Activated naive CD4-positive, alpha-beta T cell treated with anti-CD3 and anti-CD28 coated beads, Interleukin-2, amount 50 U/mL, for 72 hours (primary cell): Measurements from ENCODE around the gene ADPGK. TPM values are rescaled to one million over a fixed set of nuclear protein-coding genes. Genes with fewer than 3 reads are reported as not detected.
A peak's percentile ranks its signal among the peaks of the same experiment; 100 is the strongest.
"Not testable (repeated sequence)": the region's sequence is repeated elsewhere in the genome, so short reads cannot be mapped to it uniquely, and the experiment has no call there.

ENCODE experiments used
- ATAC-seq, 2 donors: fragments of 150-1000 bp; cut with Tn5 transposase; 2 replicates each; pipeline ENCODE4 v1.10.0; 2021; ENCODE audit warnings: mild to moderate bottlenecking in 2 of 2, moderate library complexity in 2 of 2
- DNase-seq, 2 donors: peaks; one replicate each; pipeline ENCODE4 v3.0.0; 2021 to 2022; ENCODE audit warnings: low spot score in 2 of 2
- H3K27ac Mint-ChIP-seq, 2 donors: one replicate each; pipeline ENCODE4 v1.8.0; 2022; ENCODE audit warnings: mild to moderate bottlenecking in 2 of 2, mixed read lengths in 2 of 2
- H3K36me3 Mint-ChIP-seq, 2 donors: one replicate each; pipeline ENCODE4 v1.8.0; 2022; ENCODE audit warnings: mixed read lengths in 2 of 2
- H3K9me3 Mint-ChIP-seq, 2 donors: one replicate each; pipeline ENCODE4 v1.8.0; 2022; ENCODE audit warnings: mixed read lengths in 2 of 2
- total RNA-seq, 2 donors: library from RNA; stranded (reverse); gene quantifications; one replicate each; pipeline ENCODE4 v1.2.3, GENCODE V29; 2022

ADPGK gene
- total RNA-seq: 10 to 100 TPM; 51.0 to 81.8 TPM

DNA sequence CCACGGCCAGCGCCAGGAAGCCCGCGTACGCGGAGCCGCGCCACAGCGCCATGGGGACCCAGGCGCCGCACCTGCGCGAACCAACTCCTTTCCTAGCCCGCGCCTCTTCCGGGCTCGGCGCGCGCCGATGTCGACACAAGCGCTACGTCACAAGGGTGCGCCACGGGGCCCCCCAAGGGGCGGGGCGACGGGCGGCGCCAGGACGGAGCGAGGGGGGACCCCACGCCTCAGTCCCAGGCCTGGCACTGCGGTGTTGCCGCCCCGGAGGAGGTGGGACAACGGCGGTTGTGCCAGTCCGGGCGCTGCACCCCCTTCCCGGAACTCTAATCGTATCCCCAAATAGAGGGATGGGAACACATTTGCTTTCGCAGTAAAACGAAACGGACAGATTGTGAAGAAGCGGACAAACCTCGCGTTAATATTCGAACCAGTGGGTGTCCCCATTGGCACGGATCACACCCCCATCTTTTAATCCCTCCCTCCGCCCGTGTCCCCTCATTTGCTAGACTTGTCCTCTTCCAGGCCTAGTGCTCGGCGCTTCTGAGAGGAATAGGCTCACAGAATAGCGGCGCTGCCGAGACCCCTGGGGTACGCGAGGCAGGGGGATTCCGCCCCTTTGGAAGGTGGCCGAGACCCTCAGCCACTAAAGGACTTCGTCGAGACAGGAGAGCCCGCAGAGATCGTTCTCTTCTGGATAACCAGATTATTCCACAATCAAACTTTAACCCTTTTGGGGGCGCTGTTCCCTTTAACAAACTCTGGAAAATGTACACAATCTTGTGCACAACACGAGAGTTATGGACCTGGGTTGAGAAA is at the start of gene ADPGK:
Gene ADPGK, minus strand, starts transcription at position 119 of the 816 bp plus-strand sequence. Its CDS starts 67 bp downstream, at position 52.
- ATAC-seq: peak; percentile 80 to 84
- DNase-seq: peak; percentile 94 to 95
- Mint-ChIP-seq H3K27ac (peak within 1 kb of the TSS; percentile 94 to 100), H3K9me3 (no peaks in the 10 kb centered on the region), H3K36me3 (peaks cover 25 to 33% of the 10 kb centered on the region in 2 donors)

DNA sequence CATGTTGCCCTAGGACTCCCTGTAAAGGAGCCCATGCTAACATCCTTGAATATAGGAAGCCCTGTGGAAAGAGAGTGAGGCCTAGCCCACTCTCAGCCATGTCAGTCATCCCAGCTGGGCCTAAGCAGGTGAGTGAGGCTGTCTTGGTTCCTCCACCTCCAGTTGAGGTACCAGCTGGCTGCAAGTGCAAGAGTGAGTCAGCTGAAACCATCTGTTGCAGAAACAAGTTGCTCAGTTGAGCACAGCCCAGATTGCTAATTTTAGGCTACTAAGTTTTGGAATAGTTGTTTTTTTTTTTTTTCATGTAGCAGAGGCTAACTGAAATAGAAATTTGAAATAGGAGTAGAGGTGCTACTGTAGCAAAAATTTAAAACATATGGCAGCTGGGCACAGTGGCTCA is 43.7 kb upstream of the ADPGK start:
- ATAC-seq: no peak
- no peak for DNase-seq
- H3K27ac Mint-ChIP-seq: no peak overlapping the region
- H3K9me3 Mint-ChIP-seq: no peaks in the 10 kb centered on the region
- H3K36me3 Mint-ChIP-seq: no peaks in the 10 kb centered on the region

- Mint-ChIP-seq H3K9me3 (no peaks in the 10 kb centered on the region), H3K36me3 (no peaks in the 10 kb centered on the region), H3K27ac (no peak overlapping the region)
- no peak for DNase-seq
- no peak for ATAC-seq
Observed at GRCh38 chr15:72826611-72827010, 43.1 kb upstream of the ADPGK start.

GRCh38 chr15:72825829-72826228 is 42.3 kb upstream of the ADPGK start:
- Mint-ChIP-seq H3K27ac (no peak overlapping the region), H3K36me3 (no peaks in the 10 kb centered on the region), H3K9me3 (no peaks in the 10 kb centered on the region)
- ATAC-seq (no peak), DNase-seq (no peak)

- no peaks in the 10 kb centered on the region for H3K9me3 Mint-ChIP-seq
- H3K27ac Mint-ChIP-seq: no peak overlapping the region
- H3K36me3 Mint-ChIP-seq: no peaks in the 10 kb centered on the region
- DNase-seq: no peak
- ATAC-seq: no peak
Observed at GRCh38 chr15:72824781-72825180, 41.2 kb upstream of the ADPGK start.

DNA sequence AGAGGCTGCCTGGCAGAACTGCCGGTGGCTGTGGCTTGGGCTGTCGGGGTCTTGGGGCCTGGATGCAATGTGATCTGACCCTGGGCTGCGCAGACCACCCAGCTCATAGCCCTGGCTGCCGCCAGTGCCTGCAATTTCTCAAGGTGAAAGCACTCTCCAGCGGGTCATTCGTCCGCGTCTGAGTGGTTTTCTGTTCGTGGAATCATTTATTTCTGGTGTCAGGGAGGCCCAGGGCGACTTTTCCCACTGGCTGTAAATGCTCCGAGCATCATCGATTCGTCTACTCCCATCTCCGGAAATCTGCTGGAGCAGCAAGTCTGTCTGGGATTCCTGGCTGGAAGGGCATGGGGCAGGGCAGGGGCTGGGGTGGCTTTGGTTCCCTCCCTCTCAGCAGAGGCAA is 40.6 kb upstream of the ADPGK start:
- ATAC-seq (no peak), DNase-seq (no peak)
- no peaks in the 10 kb centered on the region for H3K9me3 Mint-ChIP-seq
- H3K27ac Mint-ChIP-seq: no peak overlapping the region
- no peaks in the 10 kb centered on the region for H3K36me3 Mint-ChIP-seq

- Mint-ChIP-seq H3K9me3 (no peaks in the 10 kb centered on the region), H3K27ac (no peak overlapping the region), H3K36me3 (no peaks in the 10 kb centered on the region)
- DNase-seq (no peak), ATAC-seq (no peak)
Observed at GRCh38 chr15:72820278-72820677, 36.7 kb upstream of the ADPGK start.

GRCh38 chr15:72818632-72819031 is 35.1 kb upstream of the ADPGK start:
- ATAC-seq (no peak), DNase-seq (no peak)
- H3K27ac Mint-ChIP-seq: no peak overlapping the region
- H3K9me3 Mint-ChIP-seq: no peaks in the 10 kb centered on the region
- H3K36me3 Mint-ChIP-seq: no peaks in the 10 kb centered on the region

DNA sequence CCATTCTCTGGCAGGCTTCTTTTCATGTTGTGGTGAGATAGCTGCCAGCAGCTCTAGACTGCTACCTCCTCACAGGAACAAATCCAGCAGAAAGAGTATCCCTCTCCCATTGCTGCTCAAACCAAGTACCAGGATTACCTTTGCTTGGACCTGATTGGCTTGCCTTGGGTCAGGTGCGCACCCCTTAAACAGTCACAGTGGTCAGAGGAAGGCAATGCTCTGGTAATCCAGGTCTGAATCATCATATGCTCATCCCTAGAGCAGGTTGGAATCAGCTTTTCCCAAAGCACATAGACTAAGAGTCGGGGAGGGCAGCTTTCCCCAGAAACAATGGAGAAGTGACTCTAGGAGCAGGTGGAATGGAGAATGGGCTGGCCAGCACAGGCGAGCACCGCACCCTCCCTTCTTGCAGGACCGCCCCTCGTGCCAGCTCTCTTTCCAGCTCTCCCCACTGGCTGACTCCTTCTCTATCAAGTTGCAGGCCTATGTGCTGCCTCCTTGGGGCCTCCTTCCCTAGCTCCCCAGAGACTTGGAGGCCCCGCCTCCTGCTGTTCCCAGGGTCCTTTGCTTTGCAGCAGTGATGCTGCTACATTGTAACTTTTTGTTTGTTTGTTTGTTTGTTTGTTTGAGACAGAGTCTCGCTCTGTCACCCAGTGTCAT is 29.9 kb upstream of the ADPGK start:
- H3K27ac Mint-ChIP-seq: no peak overlapping the region

GRCh38 chr15:72809329-72809728 is 25.8 kb upstream of the ADPGK start:
- ATAC-seq (no peak), DNase-seq (no peak)
- Mint-ChIP-seq H3K27ac (no peak overlapping the region), H3K36me3 (no peaks in the 10 kb centered on the region), H3K9me3 (no peaks in the 10 kb centered on the region)

More for the DNA sequence above, 29.9 kb upstream of the ADPGK start:
- H3K36me3 Mint-ChIP-seq: no peaks in the 10 kb centered on the region
- no peak for DNase-seq
- H3K9me3 Mint-ChIP-seq: no peaks in the 10 kb centered on the region
- ATAC-seq: no peak

- H3K36me3 Mint-ChIP-seq, H3K9me3 Mint-ChIP-seq, ATAC-seq, DNase-seq, H3K27ac Mint-ChIP-seq: not testable (repeated sequence)
Observed at GRCh38 chr15:72807346-72807745, 23.8 kb upstream of the ADPGK start.

- no peaks in the 10 kb centered on the region for H3K36me3 Mint-ChIP-seq
- no peaks in the 10 kb centered on the region for H3K9me3 Mint-ChIP-seq
- no peak overlapping the region for H3K27ac Mint-ChIP-seq
- DNase-seq (no peak), ATAC-seq (no peak)
Observed at GRCh38 chr15:72803006-72803405, 19.4 kb upstream of the ADPGK start.

- Mint-ChIP-seq H3K27ac (no peak overlapping the region), H3K9me3 (no peaks in the 10 kb centered on the region), H3K36me3 (no peaks in the 10 kb centered on the region)
- DNase-seq (no peak), ATAC-seq (no peak)
Observed at GRCh38 chr15:72801590-72802325, 18.2 kb upstream of the ADPGK start.

DNA sequence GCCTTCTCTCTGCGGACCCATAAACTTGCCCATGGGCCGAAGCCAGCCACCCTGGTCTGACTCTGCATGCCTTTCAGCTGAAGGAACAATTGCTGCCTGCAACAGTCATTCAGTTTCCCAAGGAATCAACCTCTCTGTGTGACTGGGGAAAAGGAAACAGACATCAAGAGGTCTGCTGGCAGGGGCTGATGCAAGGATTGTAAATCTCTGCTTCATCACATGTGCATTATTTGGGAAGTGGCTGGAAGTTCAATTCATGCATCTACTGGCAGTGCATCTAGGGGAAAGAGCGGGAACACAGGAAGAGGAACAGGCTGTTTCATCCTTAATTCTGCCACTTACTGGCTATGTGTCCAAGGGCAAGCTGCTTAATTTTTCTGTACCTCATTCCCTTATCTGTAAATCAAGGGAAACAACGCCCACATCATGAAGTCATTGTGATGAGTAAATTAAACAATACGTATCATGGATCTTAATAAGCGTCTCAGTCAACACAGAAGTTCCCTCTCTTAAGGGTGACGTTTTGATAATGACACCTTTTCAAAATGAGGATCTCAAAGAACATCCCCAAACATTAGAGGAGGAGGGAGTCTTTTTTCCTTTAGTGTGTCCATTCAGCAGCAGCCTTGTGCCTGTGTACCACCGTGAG is 17.4 kb upstream of the ADPGK start:
- Mint-ChIP-seq H3K9me3 (no peaks in the 10 kb centered on the region), H3K36me3 (no peaks in the 10 kb centered on the region), H3K27ac (no peak overlapping the region)
- DNase-seq (no peak), ATAC-seq (no peak)

- Mint-ChIP-seq H3K27ac (no peak overlapping the region), H3K36me3 (no peaks in the 10 kb centered on the region), H3K9me3 (no peaks in the 10 kb centered on the region)
- DNase-seq (no peak), ATAC-seq (no peak)
Observed at GRCh38 chr15:72797834-72798233, 14.3 kb upstream of the ADPGK start.

DNA sequence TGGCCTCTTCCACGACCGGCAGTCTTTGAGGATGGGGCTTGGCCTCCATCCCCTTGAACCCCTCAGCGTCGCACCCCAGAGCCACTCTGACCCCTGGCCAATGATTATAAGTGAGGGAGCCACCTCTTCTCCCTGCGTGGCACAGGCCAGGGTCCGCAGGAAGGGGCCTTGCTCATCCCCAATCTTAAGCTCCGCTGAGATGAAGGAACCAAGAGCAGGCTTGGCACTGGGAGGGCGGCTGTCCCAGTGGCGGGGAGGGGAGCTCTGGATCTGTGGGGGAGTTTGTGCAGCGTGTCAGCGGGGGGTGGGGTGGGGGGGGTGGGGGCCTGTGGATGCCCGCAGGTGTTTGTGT is 13.8 kb upstream of the ADPGK start:
- no peak for DNase-seq
- no peak overlapping the region for H3K27ac Mint-ChIP-seq
- H3K9me3 Mint-ChIP-seq: no peaks in the 10 kb centered on the region
- no peaks in the 10 kb centered on the region for H3K36me3 Mint-ChIP-seq
- peak in 1 of 2 donors; percentile 30 for ATAC-seq
